Tibial nerve (tissue), 3 donors: ENCODE data around the gene CDC7.

ENCODE experiments used
- CTCF ChIP-seq, 5 experiments: fragments of 200-600 bp in 3 of 5; fragments of 450-650 bp in 2 of 5; sonication (generic) in 3 of 5; IDR thresholded peaks; one replicate each; pipeline ENCODE4 v1.5.1; 2016 to 2019; ENCODE audit warnings: antibody characterized with exemption in 5 of 5, mild to moderate bottlenecking in 3 of 5, moderate library complexity in 2 of 5
- POLR2A ChIP-seq, 2 donors: fragments of 450-650 bp; IDR thresholded peaks; one replicate each; pipeline ENCODE4 v1.6.1; 2017; ENCODE audit warnings: antibody characterized with exemption in 2 of 2, mild to moderate bottlenecking in 2 of 2, moderate library complexity in 2 of 2

- TF ChIP-seq CTCF (IDR thresholded peaks at IDR 0.05) (no peak), POLR2A (IDR thresholded peaks at IDR 0.05) (no peak)
Measured at GRCh38 chr1:91570120-91570448, 69.4 kb downstream of the CDC7 start.
